Lung (tissue), 12 donors: Measurements from ENCODE around the gene MCOLN1. TPM values are rescaled to one million over a fixed set of nuclear protein-coding genes. Genes with fewer than 3 reads are reported as not detected.
A peak's percentile ranks its signal among the peaks of the same experiment; 100 is the strongest.

ENCODE experiments used
- ATAC-seq: fragments of 200-7000 bp; cut with Tn5 transposase; one replicate; pipeline ENCODE4 v1.9.1; 2020; ENCODE audit warnings: moderate number of reproducible peaks; ENCODE audit not compliant: insufficient read depth, low FRiP score
- DNase-seq, 3 donors: peaks; one replicate each; pipeline ENCODE4 v3.0.0-alpha.2; 2013 to 2017
- H3K27ac ChIP-seq, 2 donors: one replicate each; pipeline ENCODE4 v1.5.1; 2013; ENCODE audit warnings: mild to moderate bottlenecking in 2 of 2, moderate library complexity in 2 of 2, control low read depth in 1 of 2, inconsistent platforms in 1 of 2, low read depth in 1 of 2, low read length in 1 of 2
- H3K27me3 ChIP-seq, 3 donors: one replicate each; pipeline ENCODE4 v1.5.1; 2013; ENCODE audit warnings: low read length in 2 of 3; ENCODE audit not compliant: control insufficient read depth in 3 of 3, insufficient read depth in 3 of 3
- H3K36me3 ChIP-seq, 4 donors: one replicate each; pipeline ENCODE4 v1.5.1; 2013; ENCODE audit warnings: low read length in 4 of 4, mild to moderate bottlenecking in 1 of 4, moderate library complexity in 1 of 4; ENCODE audit not compliant: control insufficient read depth in 4 of 4, insufficient read depth in 4 of 4
- H3K4me1 ChIP-seq, 5 donors: one replicate each; pipeline ENCODE4 v1.5.1; 2013; ENCODE audit warnings: low read length in 5 of 5, mild to moderate bottlenecking in 2 of 5, moderate library complexity in 1 of 5; ENCODE audit not compliant: control insufficient read depth in 5 of 5, insufficient read depth in 5 of 5
- H3K4me3 ChIP-seq: one replicate; pipeline ENCODE4 v1.5.1; 2013; ENCODE audit warnings: mild to moderate bottlenecking, control low read depth, moderate library complexity
- H3K9ac ChIP-seq, 2 donors: one replicate each; pipeline ENCODE4 v1.5.1; 2013; ENCODE audit warnings: low read length in 2 of 2, control low read depth in 1 of 2; ENCODE audit not compliant: insufficient read depth in 1 of 2
- H3K9me3 ChIP-seq, 4 donors: one replicate each; pipeline ENCODE4 v1.5.1; 2013; ENCODE audit warnings: low read length in 3 of 4, mild to moderate bottlenecking in 1 of 4, moderate library complexity in 1 of 4; ENCODE audit not compliant: control insufficient read depth in 4 of 4, insufficient read depth in 3 of 4
- WGBS, 2 donors: extraction: QIAGEN DNeasy Blood & Tissue Kit; methylation state at CpG; one replicate each; pipeline ENCODE4 v1.1.7; 2013; 5-methylcytosine and 5-hydroxymethylcytosine counted together
- polyA plus RNA-seq, 2 donors: library from polyadenylated mRNA; stranded (reverse); fragments of 200-250 nt; gene quantifications; one replicate each; pipeline ENCODE4 v1.2.1, GENCODE V29; 2013
- total RNA-seq, 2 donors: library from RNA; depleted of rRNA in 1 of 2; stranded (reverse); fragments of >200 nt in 1 of 2; gene quantifications; one replicate each; pipeline ENCODE4 v1.2.1, GENCODE V29; 2014 to 2021
- TF ChIP-seq, protein P1 (sequence below): IDR thresholded peaks from 2 replicates; pipeline ENCODE4 v1.5.1; 2012; ENCODE audit warnings: mild to moderate bottlenecking; ENCODE audit errors: control extremely low read depth, extremely low read depth
- donor health status: control.
- donor health status: control.
- donor health status: Bipolar disorder and iron deficiency.
- donor health status: healthy.
- donor health status: DM: yes; HTN: yes; CAD: no.

Gene MCOLN1
- total and polyA plus RNA-seq, 4 donors, result 11.6 to 68.1 (median 59.9) TPM

DNA sequence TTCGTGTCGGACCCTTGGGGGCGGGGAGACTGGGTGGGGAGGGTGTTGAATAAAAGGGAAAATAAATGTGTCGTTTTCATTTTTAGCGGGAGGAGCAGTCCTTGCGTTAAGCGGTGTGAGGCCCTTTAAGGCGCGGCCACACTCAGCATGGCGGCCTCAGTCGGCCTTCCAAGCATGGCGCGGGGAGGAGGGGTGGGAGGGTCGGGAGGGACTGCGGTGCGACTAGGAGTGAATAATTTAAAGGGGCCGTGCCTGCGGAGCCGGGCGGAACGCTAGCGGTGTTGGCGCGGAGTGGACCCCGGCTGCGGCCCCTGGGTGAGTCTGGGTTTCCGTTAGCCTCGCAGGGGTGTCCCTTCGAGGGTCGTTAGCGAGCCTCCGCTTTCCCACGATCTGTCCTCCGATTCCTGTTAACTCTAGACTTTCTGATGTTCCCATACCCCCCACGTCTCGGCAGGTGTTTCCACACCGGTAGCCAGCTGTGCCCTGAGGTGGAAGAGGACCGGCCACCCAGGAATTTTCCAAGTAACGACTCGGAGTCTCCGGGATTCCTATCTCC lies 11.6 kb downstream of the MCOLN1 start:
- DNase-seq (peak; percentile 91 to 95 (median 94)), ATAC-seq (peak; percentile 68)
- Histone ChIP-seq H3K4me1 (peaks cover 0 to 14% (median 0%) of the 10 kb centered on the region in 5 donors), H3K27ac (peak overlapping the region; percentile 74 to 90), H3K4me3 (peak overlapping the region; percentile 80), H3K36me3 (peaks cover 0 to 20% (median 4%) of the 10 kb centered on the region in 4 donors), H3K9ac (peak overlapping the region; percentile 25 to 82), H3K9me3 (no peaks in the 10 kb centered on the region), H3K27me3 (no peaks in the 10 kb centered on the region)
- 0 to 1% methylated on average over 37 to 41 of the region's 41 CpGs for WGBS, 2 donors
- TF ChIP-seq, protein P1, sequence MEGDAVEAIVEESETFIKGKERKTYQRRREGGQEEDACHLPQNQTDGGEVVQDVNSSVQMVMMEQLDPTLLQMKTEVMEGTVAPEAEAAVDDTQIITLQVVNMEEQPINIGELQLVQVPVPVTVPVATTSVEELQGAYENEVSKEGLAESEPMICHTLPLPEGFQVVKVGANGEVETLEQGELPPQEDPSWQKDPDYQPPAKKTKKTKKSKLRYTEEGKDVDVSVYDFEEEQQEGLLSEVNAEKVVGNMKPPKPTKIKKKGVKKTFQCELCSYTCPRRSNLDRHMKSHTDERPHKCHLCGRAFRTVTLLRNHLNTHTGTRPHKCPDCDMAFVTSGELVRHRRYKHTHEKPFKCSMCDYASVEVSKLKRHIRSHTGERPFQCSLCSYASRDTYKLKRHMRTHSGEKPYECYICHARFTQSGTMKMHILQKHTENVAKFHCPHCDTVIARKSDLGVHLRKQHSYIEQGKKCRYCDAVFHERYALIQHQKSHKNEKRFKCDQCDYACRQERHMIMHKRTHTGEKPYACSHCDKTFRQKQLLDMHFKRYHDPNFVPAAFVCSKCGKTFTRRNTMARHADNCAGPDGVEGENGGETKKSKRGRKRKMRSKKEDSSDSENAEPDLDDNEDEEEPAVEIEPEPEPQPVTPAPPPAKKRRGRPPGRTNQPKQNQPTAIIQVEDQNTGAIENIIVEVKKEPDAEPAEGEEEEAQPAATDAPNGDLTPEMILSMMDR, result no peak

DNA sequence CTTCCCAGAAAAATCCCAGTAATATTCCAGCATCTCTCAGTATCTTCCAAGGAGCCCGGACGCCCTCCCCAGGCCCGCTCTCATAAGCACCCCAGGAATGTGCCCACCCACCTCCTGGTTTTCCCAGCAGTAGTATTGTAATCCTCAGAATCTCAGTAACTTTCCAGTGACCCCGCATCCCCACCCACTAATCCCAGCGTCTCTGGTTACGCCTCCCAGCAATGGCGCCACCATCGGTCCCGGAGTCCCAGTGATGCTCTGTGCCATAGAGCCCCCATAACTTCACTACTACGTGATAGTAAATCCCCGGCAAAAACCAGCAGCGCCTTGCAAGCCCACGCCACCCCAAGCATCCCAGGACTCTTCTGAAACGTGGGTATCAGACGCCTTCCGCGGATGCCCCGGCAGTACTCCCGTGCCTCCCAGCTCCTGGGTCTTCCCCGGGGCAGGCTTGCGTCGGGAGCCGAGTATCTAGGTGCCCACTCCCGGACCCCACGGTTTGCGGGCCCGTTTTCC lies 12.2 kb downstream of the MCOLN1 start:
- DNase-seq, result peak; percentile 83 to 87 (median 84)
- H3K4me1 ChIP-seq, result peaks cover 0 to 14% (median 0%) of the 10 kb centered on the region in 5 donors
- no peaks in the 10 kb centered on the region for H3K27me3 ChIP-seq
- H3K4me3 ChIP-seq, result peak overlapping the region; percentile 80
- peaks cover 0 to 18% (median 3%) of the 10 kb centered on the region in 4 donors for H3K36me3 ChIP-seq
- peak overlapping the region in 1 of 2 donors; percentile 82 for H3K9ac ChIP-seq
- ATAC-seq, result peak; percentile 17
- 1% methylated on average over 27 of the region's 27 CpGs for WGBS, 2 donors
- no peaks in the 10 kb centered on the region for H3K9me3 ChIP-seq
- TF ChIP-seq, protein P1, result no peak
- H3K27ac ChIP-seq, result peak overlapping the region; percentile 74 to 90

DNA sequence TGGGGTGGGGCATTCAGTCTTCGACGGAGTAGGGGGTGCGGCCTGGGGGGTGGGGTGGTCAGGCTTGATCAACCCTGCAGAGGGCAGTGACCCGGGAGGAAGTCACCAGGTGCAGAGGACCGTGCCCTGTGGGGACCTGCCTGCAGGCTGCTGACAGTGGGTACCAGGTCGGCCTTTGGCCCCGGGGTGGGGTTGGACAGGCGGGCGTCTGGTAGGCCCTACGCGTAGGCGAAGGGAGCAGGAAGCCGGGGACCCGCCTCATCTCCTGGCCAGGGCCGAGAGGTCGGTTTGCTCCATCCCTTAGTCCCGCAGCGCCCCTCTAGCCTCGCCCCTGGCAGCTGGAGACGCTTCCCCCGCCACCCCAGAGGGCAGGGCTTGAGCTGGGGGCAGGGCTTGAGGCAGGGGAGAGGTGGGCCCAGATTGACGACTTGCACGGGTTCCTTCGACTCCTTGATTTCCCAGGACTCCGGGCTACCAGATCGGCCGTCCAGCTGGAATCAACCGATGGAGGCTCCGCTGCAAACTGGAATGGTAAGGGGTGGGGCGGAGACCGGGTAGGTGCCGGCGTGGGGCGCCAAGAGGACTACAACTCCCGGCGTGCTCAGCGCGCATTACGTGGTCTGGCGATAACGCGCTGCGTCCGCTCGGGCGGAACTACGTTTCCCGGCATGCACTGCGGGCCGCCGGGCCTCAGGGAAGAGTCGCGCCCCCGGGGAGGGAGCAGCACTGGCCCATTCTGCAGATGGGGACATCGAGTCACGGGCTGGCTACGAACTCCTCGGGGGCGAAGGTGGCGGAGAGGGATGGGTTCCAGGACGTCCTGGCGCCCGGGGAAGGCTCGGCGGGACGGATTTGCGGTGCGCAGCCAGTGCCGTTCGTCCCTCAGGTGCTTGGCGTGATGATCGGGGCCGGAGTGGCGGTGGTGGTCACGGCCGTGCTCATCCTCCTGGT lies 12.9 kb downstream of the MCOLN1 start, which contains the start of gene PNPLA6:
PNPLA6 (plus strand) TSS at position 671 of the 951 bp plus-strand sequence; CDS start at position 743, 72 bp downstream.
- H3K27ac ChIP-seq, result peak within 1 kb of the TSS; percentile 74 to 90
- peak within 1 kb of the TSS; percentile 80 for H3K4me3 ChIP-seq
- peak within 1 kb of the TSS; percentile 49 to 82 for H3K9ac ChIP-seq
- H3K4me1 ChIP-seq, result peaks cover 0 to 14% (median 0%) of the 10 kb centered on the region in 5 donors
- H3K9me3 ChIP-seq, result no peaks in the 10 kb centered on the region
- peak; percentile 87 for ATAC-seq
- H3K27me3 ChIP-seq, result no peaks in the 10 kb centered on the region
- TF ChIP-seq, protein P1, result no peak
- DNase-seq, result peak; percentile 96 to 97 (median 97)
- peaks cover 0 to 18% (median 3%) of the 10 kb centered on the region in 4 donors for H3K36me3 ChIP-seq
- 0% methylated on average over 74 to 76 of the region's 76 CpGs for WGBS, 2 donors
